IMR-90 (cell line): ENCODE data around the gene SAMD8. TPM values are rescaled to one million over a fixed set of nuclear protein-coding genes. Genes with fewer than 3 reads are reported as not detected.

Source experiments
- ATAC-seq: fragments of 200-7000 bp; cut with Tn5 transposase; 2 replicates; pipeline ENCODE4 v1.9.1; 2020; ENCODE audit warnings: low read depth, mild to moderate bottlenecking, moderate library complexity
- BruUV-seq: library from RNA; stranded (reverse); fragments of 400-500 nt; replicated peaks from 2 replicates; lab custom pipeline; 2021; lab: Mats Ljungman, UMichigan
- CTCF ChIA-PET: fragments of 300-600 bp; formaldehyde crosslinking; extraction: SDS; loops from one replicate; lab custom pipeline; 2021; ENCODE audit warnings: antibody characterized with exemption; lab: Yijun Ruan, JAX
- POLR2A ChIA-PET: fragments of 300-600 bp; sonication (Branson Sonifier 250); formaldehyde crosslinking; loops from one replicate; lab custom pipeline; 2022; ENCODE audit warnings: antibody characterized with exemption; ENCODE audit not compliant: unreplicated experiment; lab: Charles Lee
- DNase-seq: peaks from one replicate; pipeline ENCODE4 v3.0.0; 2013
- H2AFZ ChIP-seq: replicated peaks from 2 replicates; pipeline ENCODE3; 2013; ENCODE audit warnings: low read length, mild to moderate bottlenecking; ENCODE audit not compliant: poor library complexity
- H2AK5ac ChIP-seq: 2 replicates; pipeline ENCODE4 v1.6.1; 2013; ENCODE audit warnings: low read depth, low read length, inconsistent platforms
- H2AK9ac ChIP-seq: replicated peaks from 2 replicates; pipeline ENCODE3; 2013; ENCODE audit warnings: mild to moderate bottlenecking, low read depth, low read length, moderate library complexity; ENCODE audit not compliant: poor library complexity
- H2BK120ac ChIP-seq: 2 replicates; pipeline ENCODE4 v1.6.1; 2013; ENCODE audit warnings: low read depth, low read length, inconsistent platforms
- H2BK15ac ChIP-seq: 3 replicates; pipeline ENCODE4 v1.6.1; 2013; ENCODE audit warnings: low read depth, low read length, inconsistent platforms
- H2BK20ac ChIP-seq: 2 replicates; pipeline ENCODE4 v1.6.1; 2013; ENCODE audit warnings: low read depth, mild to moderate bottlenecking, inconsistent platforms, low read length, moderate library complexity
- H2BK5ac ChIP-seq: 2 replicates; pipeline ENCODE4 v1.6.1; 2013; ENCODE audit warnings: mild to moderate bottlenecking, low read depth, low read length, inconsistent platforms; ENCODE audit not compliant: poor library complexity, severe bottlenecking
- H3K14ac ChIP-seq: replicated peaks from 2 replicates; pipeline ENCODE4 v1.6.1; 2013; ENCODE audit warnings: low read depth, low read length, inconsistent platforms
- H3K18ac ChIP-seq: 2 replicates; pipeline ENCODE4 v1.6.1; 2013; ENCODE audit warnings: low read depth, low read length, control low read depth
- H3K23ac ChIP-seq: 2 replicates; pipeline ENCODE4 v1.6.1; 2013; ENCODE audit warnings: low read depth, low read length, inconsistent platforms
- H3K27ac ChIP-seq: 2 replicates; pipeline ENCODE4 v1.5.1; 2013; ENCODE audit warnings: mild to moderate bottlenecking, control low read depth, low read length; ENCODE audit not compliant: insufficient read depth
- H3K27me3 ChIP-seq: 2 replicates; pipeline ENCODE4 v1.6.1; 2013; ENCODE audit warnings: low read length; ENCODE audit not compliant: control insufficient read depth, insufficient read depth
- H3K36me3 ChIP-seq: 2 replicates; pipeline ENCODE4 v1.6.1; 2013; ENCODE audit warnings: low read length, mixed read lengths; ENCODE audit not compliant: control insufficient read depth, insufficient read depth
- H3K4ac ChIP-seq: 2 replicates; pipeline ENCODE4 v1.6.1; 2013; ENCODE audit warnings: low read depth, low read length, inconsistent platforms
- H3K4me1 ChIP-seq: 2 replicates; pipeline ENCODE4 v1.6.1; 2013; ENCODE audit warnings: low read length, mixed read lengths; ENCODE audit not compliant: control insufficient read depth, insufficient read depth
- H3K4me2 ChIP-seq: 2 replicates; pipeline ENCODE4 v1.6.1; 2013; ENCODE audit warnings: low read depth, mild to moderate bottlenecking, control low read depth, low read length, moderate library complexity
- H3K4me3 ChIP-seq: 2 replicates; pipeline ENCODE4 v1.5.1; 2013; ENCODE audit warnings: low read depth, mild to moderate bottlenecking, control low read depth, low read length, moderate library complexity; ENCODE audit not compliant: insufficient read depth
- H3K56ac ChIP-seq: 2 replicates; pipeline ENCODE4 v1.6.1; 2013; ENCODE audit warnings: low read length, inconsistent platforms; ENCODE audit not compliant: insufficient read depth; ENCODE audit errors: extremely low read depth
- H3K79me1 ChIP-seq, 2 experiments: 2 replicates each; pipeline ENCODE4 v1.6.1; 2013; ENCODE audit warnings: low read length in 2 of 2, inconsistent platforms in 1 of 2, low read depth in 1 of 2
- H3K9ac ChIP-seq: 2 replicates; pipeline ENCODE4 v1.6.1; 2013; ENCODE audit warnings: low read depth, low read length, control low read depth
- H3K9me1 ChIP-seq: 2 replicates; pipeline ENCODE4 v1.6.1; 2013; ENCODE audit warnings: low read length, inconsistent platforms; ENCODE audit not compliant: insufficient read depth
- H3K9me3 ChIP-seq: 2 replicates; pipeline ENCODE4 v1.6.1; 2013; ENCODE audit warnings: low read length; ENCODE audit not compliant: control insufficient read depth, insufficient read depth
- H4K20me1 ChIP-seq: 2 replicates; pipeline ENCODE4 v1.6.1; 2013; ENCODE audit warnings: low read length, inconsistent platforms; ENCODE audit not compliant: insufficient read depth
- H4K5ac ChIP-seq: 2 replicates; pipeline ENCODE4 v1.6.1; 2013; ENCODE audit warnings: mild to moderate bottlenecking, low read depth, low read length, control low read depth
- H4K8ac ChIP-seq, 2 experiments: 2 replicates each; pipeline ENCODE4 v1.6.1; 2013; ENCODE audit warnings: low read depth in 2 of 2, low read length in 2 of 2, control low read depth in 1 of 2, inconsistent platforms in 1 of 2
- H4K91ac ChIP-seq: 2 replicates; pipeline ENCODE4 v1.6.1; 2013; ENCODE audit warnings: low read depth, low read length, inconsistent platforms; ENCODE audit not compliant: insufficient read depth
- BHLHE40 ChIP-seq: fragments of 150-350 bp; IDR thresholded peaks from 2 replicates; pipeline ENCODE4 v1.6.1; 2016; ENCODE audit warnings: mild to moderate bottlenecking, low read depth, low read length
- CEBPB ChIP-seq: IDR thresholded peaks from 2 replicates; pipeline ENCODE4 v1.6.1; 2012; ENCODE audit warnings: low read depth, low read length, improper control_type of control experiment
- CHD1 ChIP-seq: IDR thresholded peaks from 2 replicates; pipeline ENCODE4 v1.6.1; 2012; ENCODE audit warnings: low read depth, low read length, improper control_type of control experiment
- FOS ChIP-seq: fragments of 150-350 bp; IDR thresholded peaks from 2 replicates; pipeline ENCODE4 v1.6.1; 2016; ENCODE audit warnings: low read depth, low read length
- MAFK ChIP-seq: IDR thresholded peaks from 2 replicates; pipeline ENCODE4 v1.6.1; 2012; ENCODE audit warnings: low read depth, low read length, improper control_type of control experiment
- MAZ ChIP-seq: IDR thresholded peaks from 2 replicates; pipeline ENCODE4 v1.6.1; 2012; ENCODE audit warnings: low read depth, mild to moderate bottlenecking, low read length, improper control_type of control experiment, moderate library complexity, borderline replicate concordance
- MXI1 ChIP-seq: IDR thresholded peaks from 2 replicates; pipeline ENCODE4 v1.6.1; 2012; ENCODE audit warnings: low read depth, mild to moderate bottlenecking, low read length, moderate library complexity, borderline replicate concordance
- NFE2L2 ChIP-seq: fragments of 150-350 bp; IDR thresholded peaks from 2 replicates; pipeline ENCODE4 v1.6.1; 2016; ENCODE audit warnings: low read depth, mild to moderate bottlenecking, low read length
- POLR2A ChIP-seq: IDR thresholded peaks from 2 replicates; pipeline ENCODE4 v1.6.1; 2012; ENCODE audit warnings: mild to moderate bottlenecking, low read depth, low read length
- RCOR1 ChIP-seq: IDR thresholded peaks from 2 replicates; pipeline ENCODE4 v1.6.1; 2012; ENCODE audit warnings: mild to moderate bottlenecking, low read length, improper control_type of control experiment; ENCODE audit not compliant: insufficient replicate concordance
- RFX5 ChIP-seq: IDR thresholded peaks from 2 replicates; pipeline ENCODE4 v1.8.0; 2012; ENCODE audit warnings: low read depth, mild to moderate bottlenecking, low read length, moderate library complexity
- SMC3 ChIP-seq: fragments of 150-350 bp; IDR thresholded peaks from 2 replicates; pipeline ENCODE4 v1.6.1; 2016; ENCODE audit warnings: low read depth, mild to moderate bottlenecking, antibody characterized with exemption, low read length, moderate library complexity
- WGBS, 2 experiments: methylation state at CpG; one replicate each; pipeline versions ENCODE4 v1.1.5 to v1.1.7; 2013; ENCODE audit warnings: missing lambda C conversion rate in 2 of 2; ENCODE audit not compliant: insufficient read length in 1 of 2; ENCODE audit errors: extremely low coverage in 2 of 2; 5-methylcytosine and 5-hydroxymethylcytosine counted together
- dilution Hi-C: fragments of 300-500 bp; cut with HindIII; formaldehyde crosslinking; loops from one replicate; pipeline ENCODE4 v1.14.3; 2018; ENCODE audit warnings: low sequenced_read_pairs; ENCODE audit not compliant: unreplicated experiment
- in situ Hi-C: fragments of 300-500 bp; cut with MboI; formaldehyde crosslinking; loops from 3 replicates; pipeline ENCODE4 v1.14.3; 2019; ENCODE audit warnings: low sequenced_read_pairs, inconsistent platforms, mixed read lengths
- intact Hi-C: fragments of 100-400 bp; cut with micrococcal nuclease; formaldehyde crosslinking; loops from 2 replicates; pipeline ENCODE4 v1.10.0; 2022
- polyA plus RNA-seq, 3 experiments: library from polyadenylated mRNA; depleted of rRNA; stranded (reverse); fragments of >200 nt; gene quantifications; 2 replicates each; pipeline ENCODE4 v1.2.3, GENCODE V29; 2012; ENCODE audit warnings: low replicate concordance in 1 of 3
- total RNA-seq: library from RNA; depleted of rRNA; stranded (reverse); fragments of >200 nt; gene quantifications from 2 replicates; pipeline ENCODE4 v1.2.3, GENCODE V29; 2012
- TF ChIP-seq, protein P1 (sequence below): conservative IDR thresholded peaks from 2 replicates; pipeline ENCODE4 v1.5.1; 2012; ENCODE audit warnings: mild to moderate bottlenecking, low read depth, low read length, improper control_type of control experiment
- TF ChIP-seq, protein P2 (sequence below): fragments of 150-350 bp; IDR thresholded peaks from 2 replicates; pipeline ENCODE4 v1.6.1; 2017; ENCODE audit warnings: mild to moderate bottlenecking, antibody characterized with exemption, low read length, low read depth

The SAMD8 gene
- total and polyA plus RNA-seq, 2 of the 4 experiments (the other 2 are of a cell fraction), result 10.1 to 28.7 TPM

DNA sequence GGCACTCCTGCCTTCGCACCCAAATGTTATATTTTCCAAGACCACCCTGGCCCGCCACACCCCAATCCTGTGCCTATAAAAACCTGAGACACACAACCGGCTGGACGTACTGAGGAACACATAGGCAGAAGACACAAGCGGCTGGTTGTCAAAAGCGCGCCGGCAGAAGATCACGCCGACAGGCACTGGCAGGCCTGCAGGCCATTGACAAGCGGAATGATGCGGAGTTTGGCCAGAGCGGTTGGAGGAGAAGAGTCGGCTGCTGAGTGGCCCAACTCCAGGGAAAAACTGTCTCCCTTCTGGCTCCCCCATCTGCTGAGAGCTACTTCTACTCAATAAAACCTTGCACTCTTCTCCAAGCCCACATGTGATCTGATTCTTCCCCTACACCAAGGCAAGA is 39.7 kb upstream of the SAMD8 start:
- no peak overlapping the region for H2BK20ac ChIP-seq
- H3K27me3 ChIP-seq, result no peaks in the 10 kb centered on the region
- no peak overlapping the region for H3K14ac ChIP-seq
- no peak overlapping the region for H2AFZ ChIP-seq
- no peak overlapping the region for H2AK5ac ChIP-seq
- no peak overlapping the region for H2BK120ac ChIP-seq
- TF ChIP-seq MAFK (no peak), RFX5 (no peak), POLR2A (no peak), CHD1 (no peak), SMC3 (no peak), CEBPB (no peak), RCOR1 (no peak), BHLHE40 (no peak), FOS (no peak), NFE2L2 (no peak), MAZ (no peak), MXI1 (no peak)
- TF ChIP-seq, protein P1, sequence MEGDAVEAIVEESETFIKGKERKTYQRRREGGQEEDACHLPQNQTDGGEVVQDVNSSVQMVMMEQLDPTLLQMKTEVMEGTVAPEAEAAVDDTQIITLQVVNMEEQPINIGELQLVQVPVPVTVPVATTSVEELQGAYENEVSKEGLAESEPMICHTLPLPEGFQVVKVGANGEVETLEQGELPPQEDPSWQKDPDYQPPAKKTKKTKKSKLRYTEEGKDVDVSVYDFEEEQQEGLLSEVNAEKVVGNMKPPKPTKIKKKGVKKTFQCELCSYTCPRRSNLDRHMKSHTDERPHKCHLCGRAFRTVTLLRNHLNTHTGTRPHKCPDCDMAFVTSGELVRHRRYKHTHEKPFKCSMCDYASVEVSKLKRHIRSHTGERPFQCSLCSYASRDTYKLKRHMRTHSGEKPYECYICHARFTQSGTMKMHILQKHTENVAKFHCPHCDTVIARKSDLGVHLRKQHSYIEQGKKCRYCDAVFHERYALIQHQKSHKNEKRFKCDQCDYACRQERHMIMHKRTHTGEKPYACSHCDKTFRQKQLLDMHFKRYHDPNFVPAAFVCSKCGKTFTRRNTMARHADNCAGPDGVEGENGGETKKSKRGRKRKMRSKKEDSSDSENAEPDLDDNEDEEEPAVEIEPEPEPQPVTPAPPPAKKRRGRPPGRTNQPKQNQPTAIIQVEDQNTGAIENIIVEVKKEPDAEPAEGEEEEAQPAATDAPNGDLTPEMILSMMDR, result no peak
- TF ChIP-seq, protein P2, sequence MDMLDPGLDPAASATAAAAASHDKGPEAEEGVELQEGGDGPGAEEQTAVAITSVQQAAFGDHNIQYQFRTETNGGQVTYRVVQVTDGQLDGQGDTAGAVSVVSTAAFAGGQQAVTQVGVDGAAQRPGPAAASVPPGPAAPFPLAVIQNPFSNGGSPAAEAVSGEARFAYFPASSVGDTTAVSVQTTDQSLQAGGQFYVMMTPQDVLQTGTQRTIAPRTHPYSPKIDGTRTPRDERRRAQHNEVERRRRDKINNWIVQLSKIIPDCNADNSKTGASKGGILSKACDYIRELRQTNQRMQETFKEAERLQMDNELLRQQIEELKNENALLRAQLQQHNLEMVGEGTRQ, result no peak
- dilution Hi-C loops, result no loop called here
- no peak overlapping the region for H2AK9ac ChIP-seq
- POLR2A ChIA-PET, result no interaction called here
- H3K36me3 ChIP-seq, result no peaks in the 10 kb centered on the region
- H3K9ac ChIP-seq, result no peak overlapping the region
- intact Hi-C loops, result no loop called here
- no peak overlapping the region for H2BK5ac ChIP-seq
- no peak overlapping the region for H3K4me3 ChIP-seq
- H3K4me1 ChIP-seq, result no peaks in the 10 kb centered on the region
- no peak overlapping the region for H3K56ac ChIP-seq
- H4K20me1 ChIP-seq, result no peaks in the 10 kb centered on the region
- H3K23ac ChIP-seq, result no peak overlapping the region
- BruUV-seq, result no TSS peak
- H4K8ac ChIP-seq, result no peak overlapping the region
- H3K4ac ChIP-seq, result no peak overlapping the region
- no peaks in the 10 kb centered on the region for H3K79me1 ChIP-seq
- CTCF ChIA-PET, result no interaction called here
- H3K9me1 ChIP-seq, result no peaks in the 10 kb centered on the region
- no peak overlapping the region for H3K27ac ChIP-seq
- no peak overlapping the region for H4K91ac ChIP-seq
- no peak overlapping the region for H4K5ac ChIP-seq
- ATAC-seq (no peak), DNase-seq (no peak)
- no peak overlapping the region for H2BK15ac ChIP-seq
- WGBS, 2 experiments, result no CpG with 5 or more reads among the region's 14 CpGs
- in situ Hi-C loops, result no loop called here
- no peak overlapping the region for H3K18ac ChIP-seq
- no peaks in the 10 kb centered on the region for H3K9me3 ChIP-seq
- no peak overlapping the region for H3K4me2 ChIP-seq
